Thyroid gland (tissue), 4 donors: ENCODE results near the gene LEO1. TPM values are rescaled to one million over a fixed set of nuclear protein-coding genes. Genes with fewer than 3 reads are reported as not detected.

Experiments
- DNase-seq, 2 donors: peaks; one replicate each; pipeline ENCODE4 v3.0.0-alpha.2; 2019
- H3K27ac ChIP-seq, 3 donors: fragments of 200-600 bp; sonication (generic); 1 replicate in 2 of 3; 2 replicates in 1 of 3; pipeline ENCODE4 v1.5.1; 2016 to 2019; ENCODE audit warnings: mild to moderate bottlenecking in 1 of 3, moderate library complexity in 1 of 3
- H3K27me3 ChIP-seq: fragments of 200-600 bp; sonication (generic); one replicate; pipeline ENCODE4 v1.5.1; 2019
- H3K36me3 ChIP-seq, 2 donors: fragments of 200-600 bp; sonication (generic); one replicate each; pipeline ENCODE4 v1.5.1; 2016 to 2019
- H3K4me1 ChIP-seq, 2 donors: fragments of 200-600 bp; sonication (generic); one replicate each; pipeline ENCODE4 v1.5.1; 2017 to 2019
- H3K4me3 ChIP-seq, 3 donors: fragments of 200-600 bp; sonication (generic); replicated peaks in 1 of 3; 1 replicate in 2 of 3; 2 replicates in 1 of 3; pipeline ENCODE4 v1.5.1; 2016; ENCODE audit warnings: mild to moderate bottlenecking in 1 of 3
- H3K9me3 ChIP-seq: fragments of 200-600 bp; sonication (generic); one replicate; pipeline ENCODE4 v1.5.1; 2017
- POLR2A ChIP-seq, 2 donors: fragments of 450-650 bp; IDR thresholded peaks; one replicate each; pipeline ENCODE4 v1.6.1; 2017; ENCODE audit warnings: antibody characterized with exemption in 2 of 2, mild to moderate bottlenecking in 2 of 2, moderate library complexity in 1 of 2
- WGBS, 2 donors: methylation state at CpG; one replicate each; pipeline ENCODE4 v1.1.5; 2017; 5-methylcytosine and 5-hydroxymethylcytosine counted together
- intact Hi-C: fragments of 100-400 bp; cut with DNase I; formaldehyde crosslinking; loops from one replicate; pipeline ENCODE4 v1.15.1; 2023
- total RNA-seq, 4 donors: library from RNA; depleted of rRNA; stranded (reverse); fragments of >200 nt; gene quantifications; one replicate each; pipeline ENCODE4 v1.2.3, GENCODE V29; 2016
- TF ChIP-seq, protein P1 (sequence below), 6 experiments: fragments of 200-600 bp in 3 of 6; fragments of 450-650 bp in 3 of 6; sonication (generic) in 3 of 6; IDR thresholded peaks; one replicate each; pipeline ENCODE4 v1.5.1; 2016 to 2019; ENCODE audit warnings: antibody characterized with exemption in 6 of 6, mild to moderate bottlenecking in 2 of 6, inconsistent platforms in 1 of 6, moderate library complexity in 1 of 6

The LEO1 gene
- total RNA-seq, 4 donors from 2014 or later = 13.2 to 26.9 (median 19.5) TPM

DNA sequence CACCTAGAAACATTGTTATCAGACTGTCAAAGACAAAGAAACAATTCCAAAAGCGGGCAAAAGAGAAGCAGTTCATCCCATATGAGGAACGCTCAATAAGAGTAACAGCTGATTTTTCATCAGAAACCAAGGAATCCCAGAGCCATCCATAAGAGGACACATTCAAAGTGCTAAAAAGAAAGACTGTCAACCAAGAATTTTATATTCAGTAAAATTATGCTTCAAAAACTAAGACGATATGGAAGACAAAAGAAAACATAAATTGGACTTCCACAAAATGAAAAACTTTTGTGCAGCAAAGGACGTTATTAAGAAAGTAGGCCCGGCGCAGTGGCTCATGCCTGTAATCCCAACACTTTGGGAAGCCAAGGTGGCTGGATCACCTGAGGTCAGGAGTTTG, 4.0 kb downstream of the LEO1 start:
- TF ChIP-seq, protein P1, sequence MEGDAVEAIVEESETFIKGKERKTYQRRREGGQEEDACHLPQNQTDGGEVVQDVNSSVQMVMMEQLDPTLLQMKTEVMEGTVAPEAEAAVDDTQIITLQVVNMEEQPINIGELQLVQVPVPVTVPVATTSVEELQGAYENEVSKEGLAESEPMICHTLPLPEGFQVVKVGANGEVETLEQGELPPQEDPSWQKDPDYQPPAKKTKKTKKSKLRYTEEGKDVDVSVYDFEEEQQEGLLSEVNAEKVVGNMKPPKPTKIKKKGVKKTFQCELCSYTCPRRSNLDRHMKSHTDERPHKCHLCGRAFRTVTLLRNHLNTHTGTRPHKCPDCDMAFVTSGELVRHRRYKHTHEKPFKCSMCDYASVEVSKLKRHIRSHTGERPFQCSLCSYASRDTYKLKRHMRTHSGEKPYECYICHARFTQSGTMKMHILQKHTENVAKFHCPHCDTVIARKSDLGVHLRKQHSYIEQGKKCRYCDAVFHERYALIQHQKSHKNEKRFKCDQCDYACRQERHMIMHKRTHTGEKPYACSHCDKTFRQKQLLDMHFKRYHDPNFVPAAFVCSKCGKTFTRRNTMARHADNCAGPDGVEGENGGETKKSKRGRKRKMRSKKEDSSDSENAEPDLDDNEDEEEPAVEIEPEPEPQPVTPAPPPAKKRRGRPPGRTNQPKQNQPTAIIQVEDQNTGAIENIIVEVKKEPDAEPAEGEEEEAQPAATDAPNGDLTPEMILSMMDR (IDR thresholded peaks at IDR 0.05) = no peak
- no peak for TF ChIP-seq POLR2A (IDR thresholded peaks at IDR 0.05)
- Histone ChIP-seq H3K27ac (no peak overlapping the region), H3K36me3 (no peaks in the 10 kb centered on the region), H3K27me3 (no peaks in the 10 kb centered on the region), H3K9me3 (no peaks in the 10 kb centered on the region), H3K4me1 (peaks cover 9 to 12% of the 10 kb centered on the region in 2 donors), H3K4me3 (no peak overlapping the region)
- no peak for DNase-seq
- 66 to 82% methylated on average over 6 of the region's 6 CpGs for WGBS, 2 donors
- intact Hi-C loops = no loop called here

DNA sequence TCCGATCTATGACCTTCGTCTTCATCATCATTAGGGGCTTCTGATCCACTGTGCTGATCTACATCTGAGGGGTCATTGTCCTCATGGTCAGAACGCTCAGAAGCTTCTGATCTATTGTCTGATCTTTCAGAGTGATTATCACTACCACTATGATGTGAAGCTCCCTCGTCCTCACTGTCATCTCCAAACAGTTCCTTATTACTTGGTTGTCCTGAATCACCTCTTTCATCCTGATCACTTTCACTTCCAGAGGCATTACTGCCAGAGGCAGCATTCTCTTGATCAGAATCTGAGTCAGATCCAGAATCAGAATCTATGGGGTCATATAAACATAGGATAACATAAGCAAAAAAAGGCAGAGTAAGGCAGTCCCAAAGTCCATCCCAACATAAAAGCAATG, 5.4 kb downstream of the LEO1 start:
- Histone ChIP-seq H3K27me3 (no peaks in the 10 kb centered on the region), H3K36me3 (peaks cover 6 to 8% of the 10 kb centered on the region in 2 donors), H3K4me1 (peaks cover 9 to 12% of the 10 kb centered on the region in 2 donors), H3K9me3 (no peaks in the 10 kb centered on the region), H3K27ac (no peak overlapping the region), H3K4me3 (no peak overlapping the region)
- WGBS, 2 donors = 94% methylated on average over 4 of the region's 4 CpGs
- no peak for DNase-seq
- intact Hi-C loops = no loop called here
- TF ChIP-seq, protein P1 (IDR thresholded peaks at IDR 0.05) = no peak
- TF ChIP-seq POLR2A (IDR thresholded peaks at IDR 0.05) = no peak

DNA sequence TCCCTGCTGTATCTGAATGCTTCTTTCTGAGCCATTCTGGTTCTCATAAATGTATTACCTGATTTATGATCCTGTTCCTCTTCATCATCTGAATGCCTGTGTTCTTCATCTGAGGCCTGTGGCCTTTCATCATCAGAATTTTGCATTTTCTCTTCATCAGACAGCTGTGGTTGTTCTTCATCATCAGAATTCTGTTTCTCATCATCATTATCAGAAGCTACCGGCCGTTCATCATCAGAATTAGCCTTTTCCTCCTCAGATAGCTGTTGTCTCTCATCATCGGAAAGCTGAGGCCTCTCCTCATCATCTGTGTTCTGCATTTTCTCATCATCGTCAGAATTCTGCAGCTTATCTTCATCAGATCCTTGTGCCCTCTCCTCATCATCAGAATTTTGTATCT, 5.9 kb downstream of the LEO1 start:
- Histone ChIP-seq H3K4me1 (peaks cover 6 to 8% of the 10 kb centered on the region in 2 donors), H3K36me3 (peaks cover 8 to 11% of the 10 kb centered on the region in 2 donors), H3K27ac (no peak overlapping the region), H3K4me3 (no peak overlapping the region), H3K27me3 (no peaks in the 10 kb centered on the region), H3K9me3 (no peaks in the 10 kb centered on the region)
- intact Hi-C loops = no loop called here
- TF ChIP-seq POLR2A (IDR thresholded peaks at IDR 0.05) = no peak
- TF ChIP-seq, protein P1 (IDR thresholded peaks at IDR 0.05) = no peak
- WGBS, 2 donors = 93 to 96% methylated on average over 4 of the region's 4 CpGs
- DNase-seq = no peak

DNA sequence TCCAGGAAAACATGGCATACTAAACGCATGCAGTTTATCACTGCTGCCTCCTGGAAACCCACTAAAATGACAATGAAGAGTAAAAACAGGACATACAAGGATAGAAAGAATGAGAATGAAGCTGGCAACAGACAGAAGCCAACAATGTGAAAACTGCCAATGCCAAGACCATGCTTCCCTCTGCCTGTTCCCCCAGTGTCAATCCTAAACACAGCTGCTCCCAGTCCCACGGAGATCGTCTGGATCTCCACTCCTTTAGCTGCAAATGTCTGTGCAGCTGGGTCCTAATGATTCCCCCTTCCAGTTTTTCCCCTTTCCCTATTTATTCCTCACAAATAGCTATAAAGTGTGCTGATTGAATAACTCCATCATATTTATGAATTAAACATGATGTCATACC, 16.1 kb downstream of the LEO1 start:
- H3K27ac ChIP-seq = no peak overlapping the region
- intact Hi-C loops = no loop called here
- 95 to 100% methylated on average over 3 of the region's 3 CpGs for WGBS, 2 donors
- no peak overlapping the region for H3K4me3 ChIP-seq
- H3K36me3 ChIP-seq = peaks cover 40 to 42% of the 10 kb centered on the region in 2 donors
- no peaks in the 10 kb centered on the region for H3K27me3 ChIP-seq
- H3K9me3 ChIP-seq = no peaks in the 10 kb centered on the region
- H3K4me1 ChIP-seq = no peaks in the 10 kb centered on the region
- TF ChIP-seq, protein P1 (IDR thresholded peaks at IDR 0.05) = no peak
- TF ChIP-seq POLR2A (IDR thresholded peaks at IDR 0.05) = no peak
- no peak for DNase-seq

DNA sequence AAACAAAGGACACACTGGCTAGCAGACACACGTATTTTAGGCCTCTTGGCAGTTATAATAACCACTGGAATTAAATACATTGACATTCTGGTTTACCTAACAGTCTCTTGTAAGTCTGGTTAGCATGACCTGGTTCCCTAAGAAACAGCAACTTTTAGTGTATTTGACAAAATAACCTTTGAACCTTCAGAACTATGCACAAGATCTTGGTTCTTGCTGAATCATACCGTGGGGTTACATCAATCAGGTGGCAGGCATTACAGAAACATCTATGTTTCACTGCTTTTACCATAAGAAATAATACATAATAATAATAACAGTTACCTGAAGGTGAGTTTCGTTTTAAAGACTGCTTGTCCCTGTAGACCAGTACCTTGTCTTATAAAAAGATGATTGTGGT, 18.8 kb downstream of the LEO1 start:
- H3K9me3 ChIP-seq = no peaks in the 10 kb centered on the region
- intact Hi-C loops = no loop called here
- TF ChIP-seq POLR2A (IDR thresholded peaks at IDR 0.05) = no peak
- TF ChIP-seq, protein P1 (IDR thresholded peaks at IDR 0.05) = no peak

More for the DNA sequence above, 18.8 kb downstream of the LEO1 start:
- WGBS, 2 donors = 90 to 94% methylated on average over 3 of the region's 3 CpGs
- Histone ChIP-seq H3K27me3 (no peaks in the 10 kb centered on the region), H3K4me1 (no peaks in the 10 kb centered on the region), H3K4me3 (no peak overlapping the region), H3K27ac (no peak overlapping the region), H3K36me3 (peaks cover 48 to 54% of the 10 kb centered on the region in 2 donors)
- no peak for DNase-seq
